IPS DF 6.9 (cell line): ENCODE data around the gene INTS12.
"Not testable (repeated sequence)": the region's sequence is repeated elsewhere in the genome, so short reads cannot be mapped to it uniquely, and the experiment has no call there.

Experiments used
- DNase-seq: peaks from one replicate; pipeline ENCODE4 v3.0.0-alpha.2; 2013; ENCODE audit warnings: low read depth, low spot score
- H3K27ac ChIP-seq: one replicate; pipeline ENCODE4 v1.5.1; 2013; ENCODE audit warnings: low read length, control low read depth
- H3K27me3 ChIP-seq: 2 replicates; pipeline ENCODE4 v1.6.1; 2013; ENCODE audit warnings: mild to moderate bottlenecking, low read length; ENCODE audit not compliant: control insufficient read depth, insufficient read depth
- H3K36me3 ChIP-seq: 2 replicates; pipeline ENCODE4 v1.6.1; 2013; ENCODE audit warnings: low read length; ENCODE audit not compliant: control insufficient read depth, insufficient read depth
- H3K4me1 ChIP-seq: 2 replicates; pipeline ENCODE4 v1.6.1; 2013; ENCODE audit warnings: low read length; ENCODE audit not compliant: control insufficient read depth, insufficient read depth
- H3K4me3 ChIP-seq: 2 replicates; pipeline ENCODE4 v1.5.1; 2013; ENCODE audit warnings: mild to moderate bottlenecking, low read length
- H3K9me3 ChIP-seq: 2 replicates; pipeline ENCODE4 v1.6.1; 2013; ENCODE audit warnings: low read length, inconsistent platforms; ENCODE audit not compliant: control insufficient read depth, insufficient read depth
- WGBS: extraction: QIAGEN DNeasy Blood & Tissue Kit; methylation state at CpG from one replicate; pipeline ENCODE4 v1.1.7; 2013; ENCODE audit warnings: mixed read lengths, missing lambda C conversion rate; ENCODE audit not compliant: insufficient read length, insufficient coverage; 5-methylcytosine and 5-hydroxymethylcytosine counted together

The INTS12 gene

GRCh38 chr4:105708181-105709080 is at the start of gene INTS12, which contains the start of gene GSTCD:
INTS12 (minus strand) TSS chr4:105708689; CDS start chr4:105700005, 8,684 bp downstream.
GSTCD (plus strand) TSS chr4:105708784; CDS start chr4:105717614, 8,830 bp downstream.
- no CpG with 5 or more reads among the region's 63 CpGs for WGBS
- peak; percentile 79 for DNase-seq
- H3K4me1 ChIP-seq, result no peaks in the 10 kb centered on the region

GRCh38 chr4:105755375-105755774 is 46.9 kb upstream of the INTS12 start:
- Histone ChIP-seq H3K4me3 (no peak overlapping the region), H3K36me3 (no peaks in the 10 kb centered on the region), H3K4me1 (no peaks in the 10 kb centered on the region), H3K27ac (no peak overlapping the region), H3K27me3 (no peaks in the 10 kb centered on the region), H3K9me3 (no peaks in the 10 kb centered on the region)
- no peak for DNase-seq

More at GRCh38 chr4:105708181-105709080, at the start of gene INTS12, which contains the start of gene GSTCD:
- H3K27ac ChIP-seq, result no peak within 1 kb of the TSS
- no peaks in the 10 kb centered on the region for H3K27me3 ChIP-seq
- H3K9me3 ChIP-seq, result no peaks in the 10 kb centered on the region
- no peaks in the 10 kb centered on the region for H3K36me3 ChIP-seq
- H3K4me3 ChIP-seq, result peak within 1 kb of the TSS; percentile 77

GRCh38 chr4:105753361-105753760 is 44.9 kb upstream of the INTS12 start:
- H3K4me3 ChIP-seq, result no peak overlapping the region
- no peak overlapping the region for H3K27ac ChIP-seq
- no peaks in the 10 kb centered on the region for H3K9me3 ChIP-seq
- no peaks in the 10 kb centered on the region for H3K4me1 ChIP-seq
- WGBS, result no CpG with 5 or more reads among the region's 1 CpG
- H3K36me3 ChIP-seq, result no peaks in the 10 kb centered on the region
- no peak for DNase-seq
- H3K27me3 ChIP-seq, result no peaks in the 10 kb centered on the region

GRCh38 chr4:105751718-105752299 is 43.3 kb upstream of the INTS12 start:
- WGBS, result no CpG with 5 or more reads among the region's 2 CpGs
- no peak overlapping the region for H3K4me3 ChIP-seq
- H3K27me3 ChIP-seq, result no peaks in the 10 kb centered on the region
- no peaks in the 10 kb centered on the region for H3K4me1 ChIP-seq
- DNase-seq, result no peak
- H3K27ac ChIP-seq, result no peak overlapping the region
- H3K36me3 ChIP-seq, result no peaks in the 10 kb centered on the region
- H3K9me3 ChIP-seq, result no peaks in the 10 kb centered on the region

- no peaks in the 10 kb centered on the region for H3K4me1 ChIP-seq
- WGBS, result no CpG with 5 or more reads among the region's 3 CpGs
- H3K27ac ChIP-seq, result no peak overlapping the region
- no peak overlapping the region for H3K4me3 ChIP-seq
- no peak for DNase-seq
- no peaks in the 10 kb centered on the region for H3K36me3 ChIP-seq
- no peaks in the 10 kb centered on the region for H3K9me3 ChIP-seq
- H3K27me3 ChIP-seq, result no peaks in the 10 kb centered on the region
These were observed 39.7 kb upstream of the INTS12 start for GRCh38 chr4:105748222-105748621.

- Histone ChIP-seq H3K4me3 (no peak overlapping the region), H3K27ac (no peak overlapping the region), H3K36me3 (no peaks in the 10 kb centered on the region), H3K9me3 (no peaks in the 10 kb centered on the region; the same call in 1 of the 2 replicates), H3K27me3 (no peaks in the 10 kb centered on the region), H3K4me1 (no peaks in the 10 kb centered on the region)
- no CpG with 5 or more reads among the region's 2 CpGs for WGBS
- no peak for DNase-seq
These were observed 33.1 kb upstream of the INTS12 start for GRCh38 chr4:105741548-105741947.

- WGBS, result no CpG with 5 or more reads among the region's 10 CpGs
- not testable (repeated sequence) for H3K9me3 ChIP-seq, H3K4me1 ChIP-seq, DNase-seq, H3K36me3 ChIP-seq, H3K27me3 ChIP-seq, H3K4me3 ChIP-seq, H3K27ac ChIP-seq
These were observed 26.7 kb upstream of the INTS12 start for GRCh38 chr4:105735217-105735616.

- not testable (repeated sequence) for H3K27ac ChIP-seq, H3K36me3 ChIP-seq, H3K4me1 ChIP-seq, DNase-seq, H3K9me3 ChIP-seq, H3K4me3 ChIP-seq, H3K27me3 ChIP-seq
- no CpG with 5 or more reads among the region's 4 CpGs for WGBS
These were observed 21.4 kb upstream of the INTS12 start for GRCh38 chr4:105729895-105730294.

GRCh38 chr4:105725623-105726022 is 17.1 kb upstream of the INTS12 start:
- no peaks in the 10 kb centered on the region for H3K27me3 ChIP-seq
- DNase-seq, result no peak
- H3K4me1 ChIP-seq, result no peaks in the 10 kb centered on the region
- H3K9me3 ChIP-seq, result no peaks in the 10 kb centered on the region
- no peak overlapping the region for H3K4me3 ChIP-seq
- no peak overlapping the region for H3K27ac ChIP-seq
- WGBS, result no CpG with 5 or more reads among the region's 2 CpGs
- no peaks in the 10 kb centered on the region for H3K36me3 ChIP-seq

- WGBS, result no CpG with 5 or more reads among the region's 2 CpGs
- no peak for DNase-seq
- H3K27me3 ChIP-seq, result no peaks in the 10 kb centered on the region
- H3K4me1 ChIP-seq, result no peaks in the 10 kb centered on the region
- no peak overlapping the region for H3K27ac ChIP-seq
- no peak overlapping the region for H3K4me3 ChIP-seq
- H3K36me3 ChIP-seq, result no peaks in the 10 kb centered on the region; the same call in 1 of the 2 replicates
- no peaks in the 10 kb centered on the region for H3K9me3 ChIP-seq
These were observed 10.7 kb upstream of the INTS12 start for GRCh38 chr4:105719204-105719603.
